DMS153 treated with DMSO at 0.1 percent for 48 hours (cell line): ENCODE data around the gene C19orf85.
A peak's percentile ranks its signal among the peaks of the same experiment; 100 is the strongest.
"Not testable (repeated sequence)": the region's sequence is repeated elsewhere in the genome, so short reads cannot be mapped to it uniquely, and the experiment has no call there.

Experiments
- DNase-seq: peaks from one replicate; lab custom pipeline; 2025; ENCODE audit not compliant: unreplicated experiment; lab: John Stamatoyannopoulos, UW

The C19orf85 gene

DNA sequence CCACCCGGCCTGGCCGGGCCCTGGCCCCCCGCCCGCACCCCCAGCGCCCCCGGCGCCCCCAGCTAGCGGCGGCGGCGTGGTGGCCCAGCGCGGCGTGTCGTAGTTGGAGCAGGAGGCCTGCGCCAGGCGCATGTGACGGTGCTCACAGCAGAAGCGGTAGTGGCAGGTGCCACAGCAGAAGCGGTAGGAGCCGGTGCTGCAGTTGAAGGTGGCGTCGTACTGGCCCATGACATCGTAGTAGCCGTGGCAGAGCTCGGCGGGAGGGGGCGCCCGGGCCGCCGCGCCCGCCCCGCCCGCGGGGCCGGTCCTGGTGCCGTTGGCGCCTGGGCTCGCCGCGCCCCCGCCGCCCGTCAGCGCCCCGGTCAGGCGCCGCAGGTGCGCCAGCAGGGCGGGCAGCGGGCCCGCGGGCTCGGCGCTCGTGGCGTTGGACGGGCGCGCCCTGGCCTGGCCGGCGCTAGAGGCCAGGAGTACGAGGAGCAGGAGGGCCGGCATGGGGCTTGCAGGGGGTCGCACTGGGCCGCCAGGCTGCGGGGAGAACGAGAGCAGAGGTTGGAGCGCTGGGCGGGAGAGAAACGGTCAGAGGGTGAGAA, 22.1 kb downstream of the C19orf85 start:
- peak; percentile 23 for DNase-seq

DNA sequence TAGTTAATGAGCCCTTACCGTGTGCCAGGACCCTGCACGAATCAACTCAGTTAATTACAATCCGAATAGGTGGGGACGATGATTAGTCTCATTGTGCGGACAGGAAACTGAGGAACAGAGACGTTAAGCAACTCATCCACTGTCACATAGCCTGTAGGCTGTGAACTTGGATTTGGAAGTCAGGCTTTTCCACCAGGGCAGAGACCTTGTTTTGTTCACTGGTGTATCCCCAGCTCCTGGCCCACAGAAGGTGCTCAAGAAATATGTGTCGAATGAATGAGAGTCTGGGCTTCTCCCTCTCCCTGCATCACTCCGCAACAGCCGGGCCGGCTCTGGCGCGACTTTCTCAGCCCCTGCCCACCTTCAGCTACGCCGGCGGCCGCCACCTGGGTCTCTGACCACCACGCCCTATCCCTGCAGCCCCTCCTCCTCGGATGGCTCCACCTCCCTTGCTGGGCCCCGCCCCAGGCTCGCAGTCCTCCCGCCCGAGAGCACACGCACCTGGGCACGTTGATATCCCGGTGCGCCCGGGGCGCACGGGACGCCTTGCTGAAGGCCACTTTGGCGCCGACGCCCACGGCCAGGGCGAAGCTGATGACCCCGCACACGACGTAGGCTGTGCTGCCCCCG, 22.7 kb downstream of the C19orf85 start:
- peak; percentile 34 for DNase-seq

DNA sequence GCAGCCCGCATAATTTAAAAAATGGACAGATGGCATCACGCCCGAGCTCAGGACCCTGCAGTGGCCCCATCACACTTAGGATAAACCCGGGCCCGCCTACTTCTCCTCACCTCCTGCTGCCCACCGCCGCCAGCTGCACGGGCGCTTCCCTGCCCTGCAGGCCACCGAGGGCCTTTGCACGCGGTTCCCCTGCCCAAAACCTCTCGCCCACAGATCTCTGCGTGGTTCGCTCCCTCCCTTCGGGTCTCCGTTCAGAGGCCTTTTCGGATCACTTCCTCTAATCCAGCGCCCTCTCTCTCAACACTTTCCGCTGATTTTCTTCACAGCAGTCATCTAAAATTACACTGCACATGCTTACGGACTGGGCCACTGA, 23.2 kb downstream of the C19orf85 start:
- no peak for DNase-seq

DNA sequence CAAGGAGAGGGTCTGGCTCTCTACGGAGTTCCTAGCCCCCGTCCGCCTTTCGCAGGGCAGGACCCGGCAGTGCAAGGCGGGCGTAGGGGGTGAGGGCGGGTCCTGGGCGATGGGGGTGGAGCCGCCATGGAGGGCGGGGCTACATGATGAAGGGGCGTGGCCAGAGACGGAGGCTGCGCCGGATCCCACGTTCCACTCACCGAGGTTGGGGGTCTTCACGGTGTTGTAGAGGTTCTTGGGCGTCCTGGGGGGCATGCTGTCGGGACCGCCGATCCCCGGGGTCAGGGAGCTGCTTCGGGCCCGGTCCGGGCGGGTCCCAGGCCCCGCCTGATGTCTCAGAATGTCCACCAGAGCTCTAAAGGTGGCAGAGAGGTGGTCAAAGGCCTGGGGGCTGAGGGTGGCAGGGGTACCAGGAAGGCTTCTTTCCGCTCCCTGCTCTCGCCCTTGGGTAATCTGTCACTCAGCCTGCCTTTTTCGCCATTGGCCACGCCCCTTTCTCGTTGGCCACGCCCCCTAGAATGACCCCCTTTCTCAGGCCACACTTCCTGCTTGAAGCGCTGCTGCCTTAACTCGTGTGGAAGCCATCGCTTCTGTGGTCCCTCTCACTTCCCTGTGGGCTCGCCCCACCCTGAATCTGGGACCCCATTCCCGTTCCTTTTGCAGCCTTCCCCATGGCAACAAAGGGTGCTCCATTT, 24.0 kb downstream of the C19orf85 start:
- DNase-seq: peak; percentile 16

DNA sequence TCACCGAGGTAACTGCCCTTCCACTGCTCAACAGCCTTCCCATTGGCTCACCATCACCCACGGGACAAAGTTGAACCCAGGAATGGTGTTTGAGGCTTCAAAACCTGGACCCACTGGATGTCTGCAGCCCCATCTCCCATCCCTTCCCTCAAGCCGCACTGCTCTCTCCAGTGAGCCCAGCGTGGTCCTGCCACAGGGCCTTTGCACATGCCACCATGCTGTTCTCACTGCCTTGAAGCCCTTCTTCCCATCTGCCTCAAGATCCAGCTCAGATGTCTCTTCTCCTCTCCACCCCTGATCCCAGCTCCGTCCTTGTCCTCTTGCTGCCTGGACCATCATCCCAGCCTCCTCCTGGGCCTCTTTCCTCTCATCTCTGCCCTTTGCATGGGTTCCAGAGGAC, 25.5 kb downstream of the C19orf85 start:
- DNase-seq: no peak

DNA sequence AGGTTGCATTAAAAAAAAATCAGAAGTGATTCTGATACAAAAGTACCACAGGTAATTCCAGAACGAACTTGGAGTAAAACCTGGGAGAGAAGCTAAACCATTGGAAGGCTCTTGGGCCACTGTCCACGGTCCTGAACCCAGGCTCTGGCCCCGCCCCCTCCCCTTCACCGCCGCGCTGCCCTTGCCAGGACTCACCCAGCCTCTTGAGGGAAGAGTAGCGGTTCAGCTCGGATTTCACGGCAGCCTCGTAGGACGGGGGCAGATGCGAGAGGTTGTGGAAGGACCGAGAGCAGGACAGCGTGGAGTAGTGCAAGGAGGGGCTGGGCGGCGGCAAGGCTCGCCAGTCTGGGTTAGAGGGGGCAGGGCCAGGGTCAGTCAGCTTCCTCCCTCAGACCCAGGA, 27.1 kb downstream of the C19orf85 start:
- no peak for DNase-seq

DNA sequence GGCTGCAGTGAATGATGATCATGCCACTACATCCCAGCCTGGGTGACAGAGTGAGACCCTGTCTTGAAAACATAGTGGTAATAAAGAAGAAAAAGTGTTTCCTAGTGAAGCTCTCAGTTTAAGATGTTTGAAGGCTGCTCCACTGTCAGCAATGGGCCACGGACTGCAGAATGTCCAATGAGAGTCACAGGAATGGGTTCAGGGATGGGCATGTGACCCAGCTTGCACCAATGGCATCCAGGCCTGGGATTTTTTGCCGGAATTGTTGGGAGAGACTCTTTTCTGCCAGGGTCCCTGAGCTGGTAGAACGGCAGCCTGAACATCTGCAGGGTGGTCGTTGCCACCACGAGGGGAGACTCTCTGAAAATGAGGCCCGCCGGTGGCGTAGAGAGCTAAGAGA, 27.7 kb downstream of the C19orf85 start:
- DNase-seq: no peak

DNA sequence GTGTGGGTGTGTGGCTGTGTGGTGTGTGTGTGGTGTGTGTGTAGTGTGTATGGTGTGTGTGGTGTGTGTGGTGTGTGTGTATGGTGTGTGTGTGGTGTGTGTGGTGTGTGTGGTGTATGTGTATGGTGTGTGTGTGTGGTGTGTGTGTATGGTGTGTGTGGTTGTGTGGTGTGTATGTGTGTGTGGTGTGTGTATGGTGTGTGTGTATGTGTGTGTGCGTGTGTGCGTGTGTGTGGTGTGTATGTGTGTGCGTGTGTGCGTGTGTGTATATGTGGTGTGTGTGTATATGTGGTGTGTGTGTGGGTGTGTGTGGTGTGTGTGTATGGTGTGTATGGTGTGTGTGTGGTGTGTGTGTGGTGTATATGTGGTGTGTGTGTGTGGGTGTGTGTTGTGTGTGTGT, 29.5 kb downstream of the C19orf85 start:
- no peak for DNase-seq

DNA sequence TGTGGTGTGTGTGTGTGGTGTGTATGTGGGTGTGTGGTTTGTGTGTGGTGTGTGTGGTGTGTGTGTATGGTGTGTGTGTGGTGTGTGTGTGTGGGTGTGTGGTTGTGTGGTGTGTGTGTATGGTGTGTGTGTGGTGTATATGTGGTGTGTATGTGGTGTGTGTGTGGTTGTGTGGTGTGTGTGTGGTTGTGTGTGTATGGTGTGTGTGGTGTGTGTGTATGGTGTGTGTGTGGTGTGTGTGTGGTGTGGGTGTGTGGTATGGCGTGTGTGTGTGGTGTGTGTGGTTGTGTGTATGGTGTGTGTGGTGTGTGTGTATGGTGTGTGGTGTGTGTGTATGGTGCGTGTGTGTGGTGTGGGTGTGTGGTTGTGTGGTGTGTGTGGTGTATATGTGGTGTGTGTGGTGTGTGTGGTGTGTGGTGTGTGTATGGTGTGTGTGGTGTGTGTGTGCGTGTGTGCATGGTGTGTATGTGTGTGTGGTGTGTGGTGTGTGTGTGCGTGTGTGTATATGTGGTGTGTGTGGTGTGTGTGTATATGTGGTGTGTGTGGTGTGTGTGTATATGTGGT, 30.1 kb downstream of the C19orf85 start:
- no peak for DNase-seq

DNA sequence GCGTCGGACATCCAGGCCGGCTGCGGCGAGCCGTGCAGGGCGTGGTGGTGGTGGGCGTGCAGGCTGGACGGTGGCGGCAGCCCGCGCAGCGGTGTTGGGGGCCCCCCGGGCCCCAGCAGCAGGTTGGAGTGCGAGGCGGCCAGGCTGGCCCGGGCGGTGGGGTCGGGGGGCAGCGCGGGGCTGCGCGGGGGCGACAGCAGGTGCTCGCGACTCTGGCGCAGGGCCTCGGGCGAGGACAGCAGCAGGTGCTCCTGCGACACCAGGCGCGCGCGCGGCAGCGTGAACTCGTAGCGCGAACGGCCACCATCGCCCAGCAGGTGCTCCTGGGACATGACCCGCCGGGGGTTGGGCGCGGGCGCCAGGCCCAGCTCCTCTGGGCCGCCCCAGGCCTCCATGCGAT, 31.3 kb downstream of the C19orf85 start:
- DNase-seq: no peak

DNA sequence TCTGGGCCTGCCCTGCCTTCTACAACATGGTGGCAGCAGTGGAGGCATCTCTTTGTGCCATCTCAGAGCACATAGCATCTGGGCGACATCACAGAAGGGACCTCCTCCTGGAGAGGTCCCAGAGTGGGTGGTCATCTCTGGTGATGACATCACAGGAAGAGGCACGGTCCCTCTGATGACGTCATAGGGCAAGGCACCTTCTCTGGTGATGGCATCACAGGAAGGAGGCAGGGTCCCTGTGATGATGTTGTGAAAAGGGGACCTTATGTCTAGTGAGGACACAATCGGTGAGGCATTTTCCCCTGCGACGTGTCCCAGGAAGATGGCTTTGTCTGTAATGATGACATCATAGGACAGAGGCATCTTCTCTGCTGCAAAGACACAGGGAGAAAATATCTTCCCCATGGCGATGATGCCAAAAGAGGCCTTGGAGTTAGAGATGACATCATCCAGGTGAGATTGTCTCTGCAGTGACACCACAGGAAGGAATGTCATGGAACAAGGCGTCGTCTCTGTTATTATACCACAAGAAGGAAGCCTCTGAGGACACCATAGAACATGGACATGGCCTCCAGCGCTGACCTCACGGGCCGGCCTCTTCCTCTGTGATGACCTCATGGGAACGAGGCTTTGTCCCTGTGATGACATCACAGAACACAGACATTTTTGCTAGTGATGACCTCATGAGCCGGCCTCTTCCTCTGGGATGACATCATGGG, 32.2 kb downstream of the C19orf85 start:
- DNase-seq: no peak

DNA sequence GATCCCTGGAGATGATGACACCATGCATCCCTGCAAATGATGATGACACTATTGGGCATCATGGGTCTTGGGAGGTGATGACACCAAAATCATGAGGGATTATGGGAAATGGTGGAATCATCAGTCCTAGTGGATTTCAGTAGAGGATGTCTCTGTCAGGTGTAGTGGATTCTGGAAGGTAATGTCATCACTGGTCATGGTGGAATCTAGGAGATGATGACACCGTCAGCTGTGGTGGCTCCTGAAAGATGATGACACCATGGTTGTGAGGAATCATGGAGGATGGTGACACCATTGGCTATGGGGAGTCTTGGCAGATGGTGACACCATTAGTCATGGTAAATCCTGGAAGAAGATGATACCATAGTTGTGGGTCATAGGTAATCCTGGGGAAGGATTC, 33.4 kb downstream of the C19orf85 start:
- no peak for DNase-seq

DNA sequence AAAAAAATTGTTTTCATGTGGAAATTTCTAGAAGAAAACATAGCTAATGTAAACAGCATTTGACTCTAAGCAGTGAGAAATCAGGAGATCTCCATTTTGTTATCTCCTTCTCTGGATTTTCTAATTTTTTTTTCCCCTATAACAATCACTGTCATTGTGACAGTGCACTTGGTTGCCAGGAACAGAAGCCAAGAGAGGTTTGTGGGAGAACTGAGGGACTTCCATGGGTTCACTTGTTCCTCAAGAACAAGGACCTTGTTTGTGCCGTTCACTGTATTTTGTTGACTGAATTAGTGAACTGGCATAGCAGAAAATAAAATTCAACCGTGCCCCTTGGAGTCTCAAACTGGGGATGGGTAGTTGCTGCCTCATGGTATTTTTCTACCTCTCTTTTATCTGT, 38.5 kb downstream of the C19orf85 start:
- DNase-seq: no peak

DNA sequence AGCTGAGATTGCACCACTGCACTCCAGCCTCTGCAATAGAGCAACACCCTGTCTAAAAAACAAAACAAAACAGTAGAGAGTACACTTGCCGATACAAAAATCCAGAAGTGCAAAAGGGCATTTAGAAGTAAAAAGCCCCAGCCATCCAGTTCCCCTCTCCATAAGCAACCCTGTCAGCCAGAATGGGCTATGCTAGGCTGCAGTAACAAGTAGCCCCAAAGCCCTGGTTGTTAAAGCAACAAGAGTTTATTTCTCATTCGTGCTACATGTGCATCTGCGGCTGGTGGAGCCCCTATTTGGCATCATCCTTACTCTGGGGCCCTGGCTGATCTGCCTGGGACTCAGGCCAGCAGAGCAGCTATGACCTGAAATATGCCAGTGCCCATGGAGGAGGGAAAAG, 40.0 kb downstream of the C19orf85 start:
- no peak for DNase-seq

DNA sequence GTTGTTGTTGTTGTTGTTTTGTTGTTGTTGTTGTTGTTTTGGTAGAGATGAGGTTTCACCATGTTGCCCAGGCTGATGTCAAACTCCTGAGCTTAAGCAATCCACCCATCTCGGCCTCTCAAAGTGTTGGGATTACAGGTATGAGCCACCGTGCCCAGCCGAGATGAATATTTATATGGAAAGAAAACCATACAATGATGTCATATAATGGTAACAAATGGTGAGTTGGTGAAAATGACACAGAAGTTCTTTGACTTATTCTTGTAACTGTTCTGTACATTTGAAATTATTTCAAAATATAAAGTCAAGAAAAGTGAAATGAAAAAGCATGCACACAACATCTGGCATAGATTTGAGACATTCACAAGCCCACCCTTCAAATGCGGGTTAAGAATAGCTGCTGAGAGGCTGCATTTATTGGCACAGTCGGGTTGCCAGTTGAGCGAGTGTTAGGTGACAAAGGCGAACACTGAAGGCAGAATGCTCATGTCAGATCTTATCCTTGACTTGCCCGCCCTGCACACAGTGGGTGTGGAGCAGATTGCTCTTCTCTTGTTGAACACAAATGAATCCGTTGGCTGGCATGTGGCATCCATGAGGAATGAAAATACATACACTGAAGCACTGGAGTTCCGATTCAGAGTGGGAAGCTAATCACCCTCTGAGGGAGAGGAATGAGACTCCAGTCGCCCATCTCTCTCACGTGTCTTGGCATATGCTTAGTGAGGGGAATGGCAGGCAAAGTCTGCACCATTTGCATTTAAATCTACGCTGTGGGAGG, 41.1 kb downstream of the C19orf85 start:
- no peak for DNase-seq

DNA sequence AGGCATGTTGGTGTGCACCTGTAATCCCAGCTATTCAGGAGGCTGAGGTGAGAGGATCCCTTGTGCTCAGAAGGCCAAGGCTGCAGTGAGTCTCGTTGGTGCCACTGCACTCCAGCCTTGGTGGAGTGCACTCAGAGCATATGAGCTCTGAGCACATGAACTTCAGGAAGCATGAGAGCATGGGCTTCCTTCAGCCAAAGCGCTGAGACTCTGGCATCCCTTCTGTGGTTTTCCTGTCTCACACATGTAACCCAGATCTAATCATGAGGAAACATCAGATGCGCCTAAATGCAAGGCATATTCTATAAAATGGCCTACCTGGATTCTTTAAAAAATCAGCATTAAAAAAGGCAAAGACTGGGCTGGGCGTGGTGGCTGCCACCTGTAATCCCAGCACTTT, 43.3 kb downstream of the C19orf85 start:
- not testable (repeated sequence) for DNase-seq

DNA sequence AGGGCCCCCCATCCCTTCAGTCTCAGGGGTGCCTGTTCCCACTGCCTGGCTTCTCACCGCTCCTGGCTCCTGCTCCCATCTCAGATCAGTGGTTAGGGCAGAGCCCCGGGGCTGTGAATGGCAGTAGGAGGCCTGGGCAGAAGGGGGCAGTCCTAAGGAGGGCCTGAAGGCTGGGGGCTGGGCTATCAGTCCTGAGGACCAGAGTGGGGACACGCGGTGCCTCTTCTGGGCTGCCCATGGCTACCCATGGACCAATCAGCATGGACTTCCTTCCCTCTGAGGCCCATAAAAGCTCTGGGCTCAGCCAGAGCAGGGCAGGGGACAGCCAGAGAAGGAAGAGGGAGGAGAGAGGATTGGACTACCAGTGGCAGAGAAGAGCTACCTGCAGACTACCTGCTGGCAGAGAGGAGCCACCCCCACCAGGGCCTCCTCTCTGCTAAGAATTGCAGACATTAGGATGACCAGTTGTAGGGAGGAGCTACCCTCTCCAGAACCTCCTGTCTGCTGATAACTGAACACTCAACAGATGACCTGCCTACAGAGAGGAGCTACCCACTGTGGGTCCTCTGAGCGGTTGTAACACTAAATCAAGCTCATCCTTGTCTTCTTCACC, 44.8 kb downstream of the C19orf85 start:
- no peak for DNase-seq

DNA sequence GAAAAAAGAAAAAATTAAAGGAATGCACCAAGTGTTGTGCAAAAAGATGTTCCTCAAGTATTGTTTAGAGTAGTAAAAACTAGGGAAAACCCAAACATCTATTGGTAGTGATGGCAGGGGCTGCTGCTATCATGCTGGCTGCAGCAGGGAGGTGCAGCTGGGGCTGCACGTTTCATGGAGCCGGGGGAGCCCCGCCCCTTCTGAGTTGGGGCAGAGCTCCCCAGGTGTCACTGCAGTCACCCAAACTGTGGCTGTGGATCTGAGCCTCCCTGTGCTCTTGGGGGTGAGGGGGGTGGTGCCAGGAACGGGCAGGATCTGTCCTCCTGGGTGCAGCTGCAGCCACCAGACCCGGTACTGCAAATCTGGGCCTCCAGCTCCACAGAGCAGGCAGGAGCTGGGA, 45.4 kb downstream of the C19orf85 start:
- no peak for DNase-seq

DNA sequence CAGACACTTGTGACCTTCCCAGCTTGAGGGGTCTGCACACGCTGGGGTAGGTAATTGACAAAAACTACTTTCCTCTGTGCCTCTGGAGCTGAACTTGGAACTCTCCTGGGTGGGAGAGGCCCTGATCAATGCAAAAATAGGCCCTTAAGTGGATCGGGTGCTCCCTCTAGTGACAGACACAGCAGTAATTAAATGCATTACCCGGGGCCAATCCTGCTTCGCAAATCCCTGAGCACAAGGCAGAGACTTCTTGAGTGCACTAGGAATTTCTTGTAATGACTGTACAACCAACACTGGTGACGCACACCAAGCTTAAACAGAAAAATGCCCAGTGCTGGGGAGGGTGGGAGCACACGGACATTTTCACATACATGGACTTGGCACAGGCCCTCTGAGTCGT, 46.4 kb downstream of the C19orf85 start:
- peak; percentile 46 for DNase-seq
